RWPE2 (cell line): Measurements from ENCODE around the gene RNF138.

Experiments
- ATAC-seq: fragments of 200-7000 bp; cut with Tn5 transposase; 3 replicates; pipeline ENCODE4 v1.9.1; 2021; ENCODE audit warnings: low read depth
- DNase-seq: peaks from one replicate; pipeline ENCODE4 v3.0.0-alpha.2; 2020; ENCODE audit warnings: low spot score
- H3K27ac ChIP-seq: fragments of 450-650 bp; 2 replicates; pipeline ENCODE4 v1.5.1; 2017; ENCODE audit warnings: mild to moderate bottlenecking; ENCODE audit not compliant: poor library complexity, severe bottlenecking
- H3K27me3 ChIP-seq: fragments of 250-450 bp; sonication (Bioruptor Pico); 2 replicates; pipeline ENCODE4 v1.5.1; 2021; ENCODE audit warnings: mild to moderate bottlenecking, moderate library complexity; ENCODE audit not compliant: insufficient read depth, poor library complexity, severe bottlenecking
- H3K36me3 ChIP-seq: fragments of 250-450 bp; sonication (Bioruptor Pico); 2 replicates; pipeline ENCODE4 v1.5.1; 2020; ENCODE audit warnings: low read depth, mild to moderate bottlenecking, moderate library complexity
- H3K4me1 ChIP-seq: fragments of 250-450 bp; sonication (Bioruptor Pico); 2 replicates; pipeline ENCODE4 v1.5.1; 2021; ENCODE audit warnings: mild to moderate bottlenecking, moderate library complexity; ENCODE audit not compliant: insufficient read depth, poor library complexity, severe bottlenecking
- H3K4me3 ChIP-seq: fragments of 250-450 bp; sonication (Bioruptor Pico); 2 replicates; pipeline ENCODE4 v1.5.1; 2021; ENCODE audit warnings: mild to moderate bottlenecking, moderate library complexity; ENCODE audit not compliant: severe bottlenecking
- H3K9me3 ChIP-seq: fragments of 250-450 bp; sonication (Bioruptor Pico); 2 replicates; pipeline ENCODE4 v1.5.1; 2021; ENCODE audit warnings: mild to moderate bottlenecking, moderate library complexity; ENCODE audit not compliant: severe bottlenecking
- TF ChIP-seq, protein P1 (sequence below): fragments of 450-650 bp; IDR thresholded peaks from one replicate; pipeline ENCODE4 v1.5.1; 2017; ENCODE audit warnings: mild to moderate bottlenecking, moderate library complexity; ENCODE audit not compliant: poor library complexity, severe bottlenecking

The RNF138 gene

DNA sequence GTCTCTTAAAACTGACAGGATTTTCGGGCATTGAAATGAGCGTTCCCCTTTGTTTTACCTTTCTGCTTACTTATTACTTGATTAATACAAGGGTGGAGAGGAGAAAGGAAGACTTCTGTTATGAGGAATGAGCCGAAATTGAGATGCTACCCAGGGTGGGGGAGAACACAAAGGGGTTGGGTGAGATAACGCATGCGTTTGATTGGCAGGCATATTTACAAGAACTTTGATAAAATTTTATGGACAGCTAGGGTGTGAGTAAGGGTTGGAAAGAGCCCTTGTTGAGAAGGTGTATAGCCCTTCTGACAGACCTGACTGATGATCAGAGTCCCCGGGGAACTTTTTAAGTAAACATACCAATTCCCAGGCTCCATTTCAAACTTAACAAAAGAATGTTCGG, 1.8 kb downstream of the RNF138 start:
- no peak for ATAC-seq
- TF ChIP-seq, protein P1, sequence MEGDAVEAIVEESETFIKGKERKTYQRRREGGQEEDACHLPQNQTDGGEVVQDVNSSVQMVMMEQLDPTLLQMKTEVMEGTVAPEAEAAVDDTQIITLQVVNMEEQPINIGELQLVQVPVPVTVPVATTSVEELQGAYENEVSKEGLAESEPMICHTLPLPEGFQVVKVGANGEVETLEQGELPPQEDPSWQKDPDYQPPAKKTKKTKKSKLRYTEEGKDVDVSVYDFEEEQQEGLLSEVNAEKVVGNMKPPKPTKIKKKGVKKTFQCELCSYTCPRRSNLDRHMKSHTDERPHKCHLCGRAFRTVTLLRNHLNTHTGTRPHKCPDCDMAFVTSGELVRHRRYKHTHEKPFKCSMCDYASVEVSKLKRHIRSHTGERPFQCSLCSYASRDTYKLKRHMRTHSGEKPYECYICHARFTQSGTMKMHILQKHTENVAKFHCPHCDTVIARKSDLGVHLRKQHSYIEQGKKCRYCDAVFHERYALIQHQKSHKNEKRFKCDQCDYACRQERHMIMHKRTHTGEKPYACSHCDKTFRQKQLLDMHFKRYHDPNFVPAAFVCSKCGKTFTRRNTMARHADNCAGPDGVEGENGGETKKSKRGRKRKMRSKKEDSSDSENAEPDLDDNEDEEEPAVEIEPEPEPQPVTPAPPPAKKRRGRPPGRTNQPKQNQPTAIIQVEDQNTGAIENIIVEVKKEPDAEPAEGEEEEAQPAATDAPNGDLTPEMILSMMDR = no peak
- Histone ChIP-seq H3K4me3 (peak overlapping the region; percentile 80), H3K36me3 (peaks cover 39% of the 10 kb centered on the region), H3K4me1 (no peaks in the 10 kb centered on the region), H3K27me3 (no peaks in the 10 kb centered on the region), H3K27ac (peak overlapping the region; percentile 87), H3K9me3 (no peaks in the 10 kb centered on the region)
- no peak for DNase-seq

DNA sequence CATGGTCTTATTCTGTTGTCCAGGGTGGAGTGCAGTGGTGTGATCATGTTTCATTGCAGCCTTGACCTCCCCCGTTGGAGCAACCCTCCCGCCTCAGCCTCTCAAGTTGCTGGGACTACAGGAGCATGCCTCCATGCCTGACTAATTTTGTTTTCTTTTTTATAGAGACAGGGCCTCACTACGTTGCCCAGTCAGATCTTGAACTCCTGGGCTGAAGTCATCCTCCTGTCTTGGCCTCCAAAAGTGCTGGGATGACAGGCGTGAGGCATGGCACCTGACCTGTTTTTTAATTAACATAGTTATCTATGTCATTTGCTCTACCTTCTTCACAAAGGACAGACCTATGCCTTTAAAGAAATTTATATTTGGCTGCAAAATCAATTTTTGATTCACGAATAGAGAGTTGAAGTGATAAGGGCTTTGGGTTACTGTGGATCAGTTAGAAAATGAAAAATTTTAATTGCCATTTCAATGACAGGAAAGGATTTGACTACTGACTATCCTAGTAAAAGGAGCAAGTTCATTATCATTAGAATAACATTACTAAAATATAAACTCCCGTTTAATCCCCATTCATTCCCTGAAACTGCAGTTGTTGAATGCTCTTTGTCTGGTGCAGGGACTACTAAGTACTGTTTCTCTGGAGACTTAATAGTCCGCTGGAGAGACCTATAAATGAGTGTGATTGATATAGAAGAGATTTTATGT, 3.7 kb downstream of the RNF138 start:
- DNase-seq (no peak), ATAC-seq (no peak)
- TF ChIP-seq, protein P1 = no peak
- Histone ChIP-seq H3K27ac (no peak overlapping the region), H3K36me3 (peaks cover 48% of the 10 kb centered on the region), H3K4me1 (no peaks in the 10 kb centered on the region), H3K27me3 (no peaks in the 10 kb centered on the region), H3K4me3 (no peak overlapping the region), H3K9me3 (no peaks in the 10 kb centered on the region)

DNA sequence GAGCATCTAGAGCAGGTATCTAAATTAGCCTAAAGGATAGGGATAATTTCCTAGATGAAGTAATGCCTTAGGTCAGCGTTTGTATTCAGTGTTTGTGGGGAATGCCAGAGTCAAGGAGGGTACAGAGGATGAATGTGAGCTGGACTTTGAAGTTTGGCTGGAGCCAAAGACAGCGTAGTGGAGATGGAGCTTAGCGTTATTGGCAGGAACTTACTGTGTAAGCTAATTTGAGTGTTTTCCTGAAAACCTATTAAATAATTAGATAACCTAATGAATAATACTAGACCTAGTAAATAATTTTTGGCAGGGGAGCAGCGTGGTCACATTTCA, 4.2 kb downstream of the RNF138 start:
- DNase-seq (no peak), ATAC-seq (no peak)
- Histone ChIP-seq H3K36me3 (peaks cover 50% of the 10 kb centered on the region), H3K27me3 (no peaks in the 10 kb centered on the region), H3K9me3 (no peaks in the 10 kb centered on the region), H3K27ac (no peak overlapping the region), H3K4me1 (no peaks in the 10 kb centered on the region), H3K4me3 (no peak overlapping the region)
- TF ChIP-seq, protein P1 = no peak

DNA sequence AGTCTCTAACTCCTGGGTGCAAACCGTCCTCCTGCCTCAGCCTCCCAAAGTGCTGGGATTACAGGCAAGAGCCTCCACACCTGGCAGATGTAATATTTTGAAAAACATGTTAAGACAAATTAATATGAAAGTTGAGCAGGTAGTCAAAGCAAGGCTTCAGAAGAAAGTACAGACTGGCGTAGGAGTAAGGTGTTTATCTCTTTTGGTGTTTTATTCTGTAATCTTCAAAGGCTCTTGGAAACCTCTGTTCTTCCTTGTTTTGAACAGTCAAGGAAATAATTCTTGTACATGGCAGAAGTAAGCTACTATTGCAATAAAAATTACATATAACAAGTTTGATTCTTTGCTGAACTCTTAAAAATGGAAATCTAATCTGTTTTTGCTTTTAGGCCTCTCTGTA, 5.3 kb downstream of the RNF138 start:
- H3K4me3 ChIP-seq = no peak overlapping the region
- DNase-seq (no peak), ATAC-seq (no peak)
- H3K27ac ChIP-seq = no peak overlapping the region
- H3K4me1 ChIP-seq = no peaks in the 10 kb centered on the region
- peaks cover 54% of the 10 kb centered on the region for H3K36me3 ChIP-seq
- no peaks in the 10 kb centered on the region for H3K9me3 ChIP-seq
- H3K27me3 ChIP-seq = no peaks in the 10 kb centered on the region
- TF ChIP-seq, protein P1 = no peak

DNA sequence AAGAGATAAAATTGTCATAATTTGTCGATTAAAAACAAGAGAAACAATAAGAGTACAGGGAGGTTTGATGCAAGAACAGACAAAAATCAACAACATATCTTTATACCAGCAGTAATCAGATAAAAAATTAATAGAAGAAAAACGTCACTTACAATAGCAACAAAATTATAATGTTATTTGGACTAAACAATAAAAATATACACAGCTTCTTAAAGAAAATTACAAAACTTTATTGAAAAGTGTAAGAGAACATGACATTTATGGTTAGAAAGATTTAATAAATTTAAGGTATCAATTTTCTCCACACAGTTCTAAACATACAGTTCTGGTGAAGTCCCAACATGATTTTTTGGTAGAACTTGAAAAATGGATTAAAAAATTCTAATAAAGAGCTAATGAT, 12.8 kb downstream of the RNF138 start:
- H3K4me3 ChIP-seq = no peak overlapping the region
- ATAC-seq (no peak), DNase-seq (no peak)
- peaks cover 27% of the 10 kb centered on the region for H3K36me3 ChIP-seq
- no peaks in the 10 kb centered on the region for H3K9me3 ChIP-seq
- H3K27me3 ChIP-seq = no peaks in the 10 kb centered on the region
- H3K27ac ChIP-seq = no peak overlapping the region
- TF ChIP-seq, protein P1 = no peak
- H3K4me1 ChIP-seq = no peaks in the 10 kb centered on the region
